Measurements from ENCODE around the gene CIAO2B.
"Not testable (repeated sequence)": the region's sequence is repeated elsewhere in the genome, so short reads cannot be mapped to it uniquely, and the experiment has no call there.

Gene CIAO2B

DNA sequence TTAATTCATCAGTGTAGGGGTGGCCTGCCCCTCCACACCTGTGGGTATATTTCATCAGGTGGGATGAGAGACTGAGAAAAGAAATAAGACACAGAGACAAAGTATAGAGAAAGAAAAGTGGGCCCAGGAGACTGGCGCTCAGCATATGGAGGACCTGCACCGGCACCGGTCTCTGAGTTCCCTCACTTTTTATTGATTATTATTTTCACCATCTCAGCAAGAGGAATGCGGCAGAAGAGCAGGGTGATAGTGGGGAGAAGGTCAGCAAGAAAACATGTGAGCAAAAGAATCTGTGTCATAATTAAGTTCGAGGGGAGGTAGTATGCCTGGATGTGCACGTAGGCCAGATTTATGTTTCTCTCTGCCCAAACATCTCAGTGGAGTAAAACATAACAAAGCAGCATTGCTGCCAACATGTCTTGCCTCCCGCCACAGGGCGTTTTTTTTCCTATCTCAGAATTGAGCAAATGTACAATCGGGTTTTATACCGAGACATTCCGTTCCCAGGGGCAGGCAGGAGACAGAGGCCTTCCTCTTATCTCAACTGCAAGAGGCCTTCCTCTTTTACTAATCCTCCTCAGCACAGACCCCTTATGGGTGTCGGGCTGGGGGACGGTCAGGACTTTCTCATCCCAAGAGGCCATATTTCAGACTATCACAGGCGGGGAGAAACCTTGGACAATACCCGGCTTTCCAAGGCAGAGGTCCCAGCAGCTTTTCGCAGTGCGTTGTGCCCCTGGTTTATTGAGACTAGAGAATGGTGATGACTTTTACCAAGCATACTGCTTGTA, 21.4 kb upstream of the CIAO2B start:
- not testable (repeated sequence) for DNase-seq (ENCODE audit: low spot score)

DNA sequence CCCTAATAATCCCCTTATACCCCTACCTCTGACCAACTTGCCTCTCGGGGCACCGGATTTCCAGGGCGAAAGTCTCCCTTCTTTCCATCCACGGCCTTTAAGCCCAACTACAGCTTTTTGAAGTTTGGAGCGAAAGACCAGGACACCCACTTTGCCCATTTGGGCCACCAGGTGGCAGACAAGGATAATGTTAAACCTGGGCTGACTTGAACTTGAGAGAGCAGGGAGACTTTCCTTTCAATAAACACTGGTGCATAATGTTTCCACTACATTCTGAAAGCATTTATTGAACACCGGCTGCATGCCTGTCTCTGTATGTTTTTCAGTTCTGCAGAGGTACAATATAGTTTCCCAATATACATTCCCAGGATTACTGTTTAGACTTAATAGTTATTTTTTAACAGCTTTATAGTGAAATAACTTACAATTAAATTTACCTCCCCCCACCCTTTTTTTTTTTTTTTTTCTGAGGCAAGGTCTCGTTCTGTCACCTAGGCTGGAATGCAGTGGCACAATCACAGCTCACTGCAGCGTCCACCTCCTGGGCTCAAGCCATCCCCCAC, 20.0 kb upstream of the CIAO2B start:
- DNase-seq (ENCODE audit: low spot score): peak; percentile 86

DNA sequence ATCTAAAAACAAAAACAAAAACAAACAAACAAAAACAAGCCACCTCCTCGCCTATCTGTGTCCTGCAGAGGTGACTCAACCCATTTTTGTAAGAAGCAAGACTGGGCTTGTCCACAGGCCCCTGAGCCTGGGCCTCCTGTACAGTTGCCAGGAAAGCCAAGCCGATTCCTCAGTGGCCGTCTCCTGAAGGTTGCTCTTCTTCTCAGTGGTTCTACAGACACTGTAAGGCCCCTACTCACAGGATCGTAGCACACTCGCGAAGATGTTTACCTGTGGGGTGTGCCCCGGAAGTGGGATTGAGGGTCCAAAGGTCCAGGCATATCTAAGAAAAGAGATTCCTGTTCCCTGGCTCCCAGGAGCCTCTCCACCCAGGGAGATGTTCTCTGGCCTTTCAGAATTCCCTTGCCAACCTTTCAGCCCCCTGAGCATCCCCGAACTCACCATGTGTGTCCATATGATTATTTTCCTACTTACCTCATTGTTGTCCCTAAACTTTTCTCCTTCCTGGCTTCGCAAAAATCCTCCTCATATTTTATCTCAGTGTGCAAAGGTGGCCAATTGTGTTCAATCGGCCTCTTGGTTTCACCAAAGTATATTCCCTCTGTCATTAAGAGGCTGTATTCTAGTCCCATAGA, 19.4 kb upstream of the CIAO2B start:
- DNase-seq (ENCODE audit: low spot score): peak; percentile 6

DNA sequence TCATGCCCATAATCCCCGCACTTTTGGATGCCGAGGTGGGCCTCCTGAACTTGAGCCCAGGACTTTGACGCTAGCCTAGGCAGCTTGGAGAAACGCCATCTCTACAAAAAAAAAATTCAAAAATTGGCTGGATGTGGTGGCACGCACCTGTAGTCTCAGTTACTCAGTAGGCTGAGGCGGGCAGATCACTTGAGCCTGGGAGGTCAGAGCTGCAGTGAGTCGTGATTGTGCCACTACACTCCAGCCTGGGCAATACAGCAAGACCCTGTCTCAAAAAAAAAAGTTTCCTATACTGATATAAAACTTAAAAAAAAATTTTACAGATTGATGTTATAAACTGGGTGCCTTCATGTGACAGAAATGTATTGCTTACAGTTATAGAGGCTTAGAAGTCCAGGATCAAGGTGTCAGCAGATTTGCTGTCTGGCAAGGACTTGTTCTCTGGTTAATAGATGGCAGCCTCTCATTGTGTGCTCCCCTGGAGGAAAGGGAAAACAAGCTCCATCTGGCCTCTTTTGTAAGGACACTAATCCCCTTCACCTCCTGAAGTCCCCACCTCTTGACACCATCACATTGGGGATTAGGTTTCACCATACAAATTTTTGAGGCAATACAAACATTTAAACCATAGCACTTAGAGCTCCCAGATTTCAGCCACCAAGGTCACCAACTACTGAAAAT, 18.4 kb upstream of the CIAO2B start:
- no peak for DNase-seq (ENCODE audit: low spot score)

DNA sequence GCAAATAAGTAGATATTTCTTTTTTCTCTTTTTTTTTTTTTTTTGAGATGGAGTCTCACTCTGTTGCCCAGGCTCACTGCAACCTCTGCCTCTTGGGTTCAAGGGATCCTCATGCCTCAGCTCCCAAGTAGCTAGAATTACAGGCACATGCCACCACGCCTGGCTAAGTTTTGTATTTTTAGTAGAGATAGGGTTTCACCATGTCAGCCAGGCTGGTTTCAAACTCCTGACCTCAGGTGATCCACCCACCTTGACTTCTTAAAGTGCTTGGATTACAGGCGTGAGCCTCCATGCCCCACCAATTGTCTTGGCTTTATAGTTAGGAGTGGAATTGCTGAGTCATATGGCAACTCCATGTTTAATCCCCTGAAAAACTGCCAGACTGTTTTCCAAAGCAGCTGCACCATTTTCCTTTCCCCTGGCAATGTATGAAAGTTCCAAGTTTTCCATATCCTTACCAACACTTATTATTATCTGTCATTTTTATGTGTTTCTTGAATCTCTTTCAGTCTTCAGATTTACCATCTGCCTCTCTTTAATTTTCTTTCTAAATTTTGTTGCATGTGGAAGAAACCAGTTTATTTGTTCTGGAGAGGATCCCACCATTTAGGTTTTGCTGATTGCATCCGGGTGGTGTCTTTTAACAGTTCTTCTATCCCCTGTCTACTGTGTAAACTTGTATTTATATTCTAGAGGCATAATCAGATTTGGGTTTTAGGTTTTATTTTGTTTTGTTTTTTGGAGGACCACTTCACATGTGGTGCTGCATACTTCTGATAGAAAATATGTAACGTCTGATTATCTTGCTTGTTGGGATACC, 17.0 kb upstream of the CIAO2B start:
- DNase-seq (ENCODE audit: low spot score): no peak

DNA sequence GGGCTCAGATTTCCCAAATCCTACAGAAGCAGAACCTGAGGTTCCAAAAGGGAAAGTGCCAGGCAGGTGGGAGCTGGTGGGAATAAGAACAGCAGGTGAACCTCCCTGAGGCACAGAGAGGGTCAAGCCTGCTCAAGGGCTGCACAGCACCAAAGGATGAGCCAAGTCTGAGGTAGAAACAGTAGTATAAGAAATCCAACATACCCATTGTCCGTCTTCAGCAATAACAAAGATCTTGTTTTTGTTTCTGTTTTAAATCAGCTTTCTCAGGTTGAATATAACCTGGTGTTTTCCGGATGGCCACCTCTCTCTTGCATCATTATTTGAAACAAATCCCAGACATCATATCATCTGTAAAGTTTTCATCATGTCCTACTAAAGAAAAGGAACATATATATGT, 16.2 kb upstream of the CIAO2B start:
- no peak for DNase-seq (ENCODE audit: low spot score)

DNA sequence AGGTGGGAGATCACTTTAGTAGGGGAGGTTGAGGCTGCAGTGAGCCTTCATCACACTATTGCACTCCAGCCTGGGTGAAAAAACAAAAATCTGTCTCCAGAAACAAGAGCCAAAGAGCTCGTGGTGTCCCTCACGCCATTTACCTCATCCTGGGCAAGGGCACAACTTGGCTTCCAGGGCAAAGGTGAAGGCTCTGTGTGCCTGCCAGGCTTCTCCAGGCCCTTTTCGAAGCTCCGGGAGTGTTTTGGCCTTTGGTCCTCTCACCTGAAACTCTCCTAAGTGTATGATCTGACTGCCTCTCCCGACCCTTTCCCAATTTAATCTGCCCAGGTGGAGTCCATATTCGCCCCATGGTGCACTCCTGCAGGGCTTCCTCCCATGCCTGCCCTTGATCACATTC, 15.3 kb upstream of the CIAO2B start:
- peak; percentile 3 for DNase-seq (ENCODE audit: low spot score)

DNA sequence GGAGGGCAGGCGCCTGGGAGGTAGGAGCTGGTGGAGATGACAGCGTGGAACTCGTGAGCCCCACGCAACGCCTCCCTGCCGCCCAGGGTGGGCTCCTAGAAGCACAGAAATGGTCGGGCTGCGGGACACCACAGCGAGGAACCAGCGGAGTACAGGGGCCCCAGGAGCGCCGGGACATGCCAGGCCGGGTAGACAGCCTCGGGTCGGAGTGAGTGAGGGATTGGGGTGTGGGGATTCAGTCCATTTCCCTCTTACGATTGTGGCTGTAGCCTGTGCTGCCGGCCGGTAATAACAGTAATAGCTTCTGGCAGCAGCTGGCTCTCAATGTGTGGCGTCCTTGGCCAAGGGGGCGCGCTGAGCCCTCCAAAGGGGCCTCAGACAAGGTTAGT, 14.6 kb upstream of the CIAO2B start:
- DNase-seq (ENCODE audit: low spot score): peak; percentile 4

DNA sequence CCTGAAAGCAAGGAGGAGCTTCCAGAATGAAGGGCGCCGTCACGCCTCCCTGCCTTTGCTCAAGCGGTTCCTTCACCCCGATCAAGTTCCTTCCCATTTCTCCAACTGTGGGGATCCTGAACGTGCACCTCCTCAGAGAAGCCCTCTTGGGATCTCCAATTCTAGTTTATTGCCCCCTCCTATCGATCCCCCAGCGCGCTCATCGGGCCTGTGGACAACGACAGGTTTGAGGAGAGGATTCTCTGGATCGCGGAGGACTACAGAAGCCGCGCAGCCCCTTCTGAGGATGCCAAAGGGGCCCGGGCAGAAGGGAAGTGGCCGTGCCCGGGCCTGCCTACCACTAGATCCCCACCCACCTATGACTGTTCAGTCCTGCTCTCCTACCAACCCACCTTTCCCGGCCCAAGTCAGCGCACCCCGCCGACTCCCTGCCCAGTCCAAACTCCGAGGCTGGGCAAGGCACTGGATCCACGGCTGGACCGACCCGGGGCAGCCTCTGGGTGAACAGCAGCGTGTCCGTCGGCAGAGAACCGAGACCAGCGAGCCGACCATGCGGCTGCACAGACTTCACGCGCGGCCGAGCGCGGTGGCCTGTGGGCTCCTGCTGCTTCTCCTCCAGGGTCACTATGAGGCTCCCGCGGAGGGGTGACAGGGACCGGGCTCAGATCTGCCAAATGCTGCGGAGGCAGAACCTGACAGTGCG, 14.1 kb upstream of the CIAO2B start:
- peak; percentile 54 for DNase-seq (ENCODE audit: low spot score)

DNA sequence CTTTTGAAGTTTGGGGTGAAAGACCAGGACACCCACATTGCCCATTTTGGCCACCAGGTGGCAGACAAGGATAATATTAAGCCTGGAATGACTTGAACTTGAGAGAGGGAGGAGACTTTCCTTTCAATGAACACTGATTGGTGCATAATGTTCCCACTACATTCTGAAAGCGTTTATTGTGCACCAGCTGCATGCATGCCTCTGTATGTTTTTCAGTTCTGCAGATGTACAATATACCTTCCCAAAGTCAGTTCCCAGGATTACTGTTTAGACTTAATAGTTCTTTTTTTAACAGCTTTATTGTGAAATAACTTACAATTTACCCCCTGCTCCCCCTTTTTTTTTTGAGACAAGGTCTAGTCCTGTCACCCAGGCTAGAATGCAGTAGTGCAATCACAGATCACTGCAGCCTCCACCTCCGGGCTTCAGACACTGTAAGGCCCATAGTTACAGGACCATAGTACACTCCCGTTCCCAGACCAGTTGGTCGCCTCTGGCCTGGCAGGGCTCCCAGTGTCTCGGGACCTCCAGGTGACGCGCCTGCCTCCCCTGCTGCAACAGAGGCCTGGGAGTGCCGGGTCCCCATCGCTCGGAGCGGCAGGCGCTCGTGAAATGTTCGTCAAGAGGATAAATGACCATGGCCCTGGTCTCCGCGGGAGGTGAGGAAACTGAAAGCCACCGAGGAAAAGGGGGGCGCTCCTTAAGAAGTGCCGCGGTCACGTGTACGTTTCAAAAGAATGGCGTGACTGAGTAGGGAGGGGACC, 13.3 kb upstream of the CIAO2B start:
- DNase-seq (ENCODE audit: low spot score): peak; percentile 88

DNA sequence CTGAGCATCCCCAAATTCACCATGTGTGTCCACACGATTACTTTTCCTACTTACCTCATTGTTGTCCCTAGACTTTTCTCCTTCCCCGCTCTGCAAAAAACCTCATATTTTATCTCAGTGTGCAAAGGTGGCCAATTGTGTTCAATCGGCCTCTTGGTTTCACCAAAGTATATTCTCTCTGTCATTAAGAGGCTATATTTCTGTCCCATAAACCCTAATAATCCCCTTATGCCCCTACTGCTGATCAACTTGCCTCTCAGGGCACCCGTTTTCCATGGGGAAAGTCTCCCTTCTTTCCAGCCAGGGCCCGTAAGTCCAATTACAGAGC, 12.7 kb upstream of the CIAO2B start:
- no peak for DNase-seq (ENCODE audit: low spot score)

DNA sequence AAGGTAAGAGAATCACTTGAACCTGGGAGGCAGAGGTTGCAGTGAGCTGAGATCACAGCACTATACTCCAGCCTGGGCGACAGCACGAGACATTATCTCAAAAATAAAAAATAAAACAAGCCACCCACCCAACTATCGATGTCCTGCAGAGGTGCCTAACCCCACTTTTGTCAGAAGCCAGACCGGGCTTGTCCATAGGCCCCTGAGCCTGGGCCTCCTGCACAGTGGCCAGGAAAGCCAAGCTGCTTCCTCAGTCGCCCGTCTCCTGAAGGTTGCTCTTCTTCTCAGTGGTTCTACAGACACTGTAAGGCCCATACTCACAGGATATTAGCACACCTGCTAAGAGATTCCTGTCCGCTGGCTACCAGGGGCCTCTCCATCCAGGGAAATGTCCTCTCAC, 12.3 kb upstream of the CIAO2B start:
- DNase-seq (ENCODE audit: low spot score): no peak

DNA sequence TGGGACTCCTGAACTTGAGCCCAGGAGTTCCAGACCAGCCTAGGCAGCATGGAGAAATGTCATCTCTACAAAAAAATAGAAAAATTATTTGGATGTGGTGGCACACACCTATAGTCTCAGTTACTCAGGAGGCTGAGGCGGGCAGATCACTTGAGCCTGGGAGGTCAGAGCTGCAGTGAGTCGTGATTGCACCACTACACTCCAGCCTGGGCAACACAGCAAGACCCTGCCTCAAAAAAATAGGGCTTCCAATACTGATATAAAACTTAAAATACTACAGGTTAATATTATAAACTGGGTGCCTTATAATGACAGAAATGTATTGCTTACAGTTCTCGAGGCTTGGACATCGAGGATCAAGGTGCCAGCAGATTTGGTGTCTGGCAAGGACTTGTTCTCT, 11.7 kb upstream of the CIAO2B start:
- no peak for DNase-seq (ENCODE audit: low spot score)

DNA sequence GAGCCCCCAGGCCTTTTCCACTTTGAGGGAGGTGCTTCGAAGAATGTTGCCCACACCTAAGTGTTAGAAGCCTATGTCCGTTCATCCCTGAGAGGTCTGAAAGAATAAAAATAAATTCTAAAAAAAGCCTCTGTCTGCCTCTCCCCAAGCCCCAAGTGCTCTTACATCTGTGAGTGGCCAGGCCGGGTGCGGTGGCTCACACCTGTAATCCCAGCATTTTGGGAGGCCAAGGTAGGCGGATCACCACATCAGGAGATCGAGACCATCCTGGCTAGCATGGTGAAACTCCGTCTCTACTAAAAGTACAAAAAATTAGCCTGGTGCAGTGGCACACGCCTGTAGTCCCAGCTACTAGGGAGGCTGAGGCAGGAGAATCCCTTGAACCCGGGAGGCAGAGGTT, 10.8 kb upstream of the CIAO2B start:
- not testable (repeated sequence) for DNase-seq (ENCODE audit: low spot score)

DNA sequence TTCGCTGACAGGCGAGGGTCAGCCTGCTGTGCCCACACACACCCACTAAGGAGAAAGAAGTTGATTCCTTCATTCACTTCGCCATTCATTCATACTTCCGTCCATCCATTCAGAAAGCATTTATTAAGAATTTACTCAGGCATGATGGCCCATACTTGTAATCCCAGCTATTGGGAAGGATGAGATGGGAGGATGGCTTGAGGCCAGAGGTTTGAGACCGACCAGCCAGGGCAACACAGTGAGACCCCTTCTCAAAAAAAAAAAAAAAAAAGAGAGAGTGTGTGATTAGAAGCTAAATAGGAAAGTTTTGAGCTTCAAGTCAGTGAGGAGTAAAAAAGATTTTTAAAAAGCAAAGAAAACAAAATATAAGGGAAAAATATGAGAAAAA, 9.8 kb upstream of the CIAO2B start:
- DNase-seq (ENCODE audit: low spot score): no peak

DNA sequence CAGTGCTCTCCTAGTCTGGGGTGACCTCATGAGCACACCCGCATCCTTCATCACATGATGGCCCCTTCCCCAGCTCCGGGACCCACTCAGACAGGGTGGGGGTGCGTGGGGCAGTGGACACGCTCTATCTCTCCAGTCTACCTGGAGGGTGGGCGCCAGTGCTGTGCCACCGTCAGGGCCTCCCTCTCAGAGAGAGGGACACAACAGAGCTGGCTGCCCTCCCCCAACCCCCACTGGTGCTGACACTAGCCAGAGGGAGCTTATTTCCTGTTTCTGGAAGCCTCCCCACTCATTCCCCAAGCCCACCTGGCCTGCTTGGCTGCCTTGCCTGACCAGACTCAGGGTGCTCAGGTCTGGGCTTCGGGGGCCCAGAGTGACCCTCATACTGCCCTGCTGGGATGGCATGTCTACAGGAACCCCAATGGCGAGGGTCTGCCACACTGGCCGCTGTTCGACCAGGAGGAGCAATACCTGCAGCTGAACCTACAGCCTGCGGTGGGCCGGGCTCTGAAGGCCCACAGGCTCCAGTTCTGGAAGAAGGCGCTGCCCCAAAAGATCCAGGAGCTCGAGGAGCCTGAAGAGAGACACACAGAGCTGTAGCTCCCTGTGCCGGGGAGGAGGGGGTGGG, 9.3 kb upstream of the CIAO2B start:
- DNase-seq (ENCODE audit: low spot score): no peak

DNA sequence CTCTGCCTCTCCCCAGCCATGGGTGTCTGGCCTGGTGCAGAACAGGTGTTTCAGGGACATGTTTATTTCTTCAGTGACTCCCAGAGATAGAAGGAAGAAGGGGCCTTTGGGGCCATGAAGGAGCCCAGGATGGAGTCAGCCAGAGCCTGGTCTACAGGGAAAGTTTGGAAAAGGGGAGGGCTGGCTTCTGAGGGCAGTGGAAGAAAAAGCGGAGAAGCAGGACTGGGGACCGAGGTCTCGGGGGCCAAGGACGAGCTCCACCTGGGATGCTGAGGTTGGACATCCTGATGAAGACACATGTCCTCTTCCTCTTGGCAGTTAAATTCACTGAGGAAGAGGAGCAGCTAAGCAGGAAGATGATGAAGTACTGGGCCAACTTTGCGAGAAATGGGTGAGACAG, 8.8 kb upstream of the CIAO2B start:
- no peak for DNase-seq (ENCODE audit: low spot score)

DNA sequence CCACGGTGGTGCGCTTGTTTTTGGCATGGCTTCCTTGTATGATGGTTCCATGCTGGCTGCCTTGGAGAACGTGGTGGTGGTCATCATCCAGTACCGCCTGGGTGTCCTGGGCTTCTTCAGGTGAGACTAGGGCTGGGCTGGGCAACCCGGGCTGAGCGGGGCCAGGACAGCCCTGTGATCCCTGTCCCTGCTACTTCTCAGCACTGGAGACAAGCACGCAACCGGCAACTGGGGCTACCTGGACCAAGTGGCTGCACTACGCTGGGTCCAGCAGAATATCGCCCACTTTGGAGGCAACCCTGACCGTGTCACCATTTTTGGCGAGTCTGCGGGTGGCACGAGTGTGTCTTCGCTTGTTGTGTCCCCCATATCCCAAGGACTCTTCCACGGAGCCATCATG, 6.0 kb upstream of the CIAO2B start:
- no peak for DNase-seq (ENCODE audit: low spot score)

DNA sequence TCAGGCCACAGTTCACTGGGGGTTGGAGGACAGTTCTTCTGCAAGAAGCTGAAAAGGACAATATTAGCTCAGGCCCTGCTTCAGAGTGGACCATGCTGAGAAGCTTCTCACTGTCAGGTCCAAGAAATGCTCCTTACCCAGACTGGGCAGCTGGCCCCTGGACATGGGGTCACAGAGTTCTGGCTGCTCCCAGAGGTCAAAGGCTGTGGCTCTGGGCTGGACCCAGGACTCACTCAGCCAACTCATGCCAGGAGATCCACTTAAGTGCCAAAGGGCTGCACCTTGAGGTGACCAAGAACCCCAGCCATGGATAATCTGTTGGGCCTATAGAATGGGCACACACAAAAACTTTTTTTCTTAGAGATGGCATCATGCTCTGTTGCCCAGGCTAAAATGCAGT, 5.2 kb upstream of the CIAO2B start:
- no peak for DNase-seq (ENCODE audit: low spot score)

DNA sequence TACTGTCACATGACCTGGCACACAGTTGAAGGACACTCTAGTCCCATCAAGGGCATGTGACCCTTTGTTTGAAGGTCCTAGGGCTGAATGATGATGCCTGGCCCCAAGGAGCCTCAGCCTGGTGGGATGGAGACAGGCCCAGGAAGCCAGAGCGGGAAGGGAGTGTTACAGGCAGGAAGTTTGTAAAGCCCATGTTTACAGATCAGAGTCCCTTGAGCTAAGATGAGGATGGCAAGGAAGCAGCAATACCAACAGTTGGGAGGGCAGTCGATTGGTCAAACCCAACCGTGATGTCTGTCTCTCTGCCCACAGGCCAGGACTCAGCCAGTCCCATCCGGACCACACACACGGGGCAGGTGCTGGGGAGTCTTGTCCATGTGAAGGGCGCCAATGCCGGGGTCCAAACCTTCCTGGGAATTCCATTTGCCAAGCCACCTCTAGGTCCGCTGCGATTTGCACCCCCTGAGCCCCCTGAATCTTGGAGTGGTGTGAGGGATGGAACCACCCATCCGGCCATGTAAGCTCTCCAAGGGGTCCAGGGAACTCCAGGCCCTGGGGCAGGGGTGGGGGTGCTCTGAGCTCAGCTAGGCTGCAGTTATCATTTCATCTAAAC, 3.6 kb upstream of the CIAO2B start:
- no peak for DNase-seq (ENCODE audit: low spot score)

Data from AG20443 (cell line).